Hepatocyte (in vitro differentiated cells): ENCODE measurements around the gene LRCH1.

Experiments used
- CTCF ChIP-seq: fragments of 200-600 bp; sonication (generic); IDR thresholded peaks from 2 replicates; pipeline ENCODE4 v1.5.1; 2016; ENCODE audit warnings: antibody characterized with exemption, mild to moderate bottlenecking; ENCODE audit not compliant: poor library complexity
- EZH2 ChIP-seq: fragments of 200-600 bp; sonication (generic); IDR thresholded peaks from 2 replicates; pipeline ENCODE4 v1.6.1; 2016; ENCODE audit warnings: antibody characterized with exemption, mild to moderate bottlenecking, borderline replicate concordance
- EZH2phosphoT487 ChIP-seq: fragments of 200-600 bp; sonication (generic); IDR thresholded peaks from one replicate; pipeline ENCODE4 v1.6.1; 2018; ENCODE audit warnings: antibody characterized with exemption, mild to moderate bottlenecking, low read depth, moderate library complexity; ENCODE audit not compliant: unreplicated experiment, severe bottlenecking

- TF ChIP-seq EZH2: no peak
- TF ChIP-seq CTCF: no peak
- TF ChIP-seq EZH2phosphoT487: no peak
Observed at GRCh38 chr13:46654951-46655350, 102.0 kb downstream of the LRCH1 start.
